ENCODE data around the gene SPTB.

SPTB gene

GRCh38 chr14:64885559-64885958 is 5.9 kb upstream of the SPTB start:
- DNase-seq (ENCODE audit: low spot score) = no peak

- peak; percentile 41 for DNase-seq (ENCODE audit: low spot score)
Observed at GRCh38 chr14:64880221-64881121, 764 bp upstream of the SPTB start.

GRCh38 chr14:64878837-64879634 is 671 bp downstream of the SPTB start:
- no peak for DNase-seq (ENCODE audit: low spot score)

- no peak for DNase-seq (ENCODE audit: low spot score)
Observed at GRCh38 chr14:64877846-64878245, 1.9 kb downstream of the SPTB start.

GRCh38 chr14:64875350-64875749 is 4.4 kb downstream of the SPTB start:
- no peak for DNase-seq (ENCODE audit: low spot score)

- DNase-seq (ENCODE audit: low spot score) = no peak
Observed at GRCh38 chr14:64873506-64874219, 6.0 kb downstream of the SPTB start.

- DNase-seq (ENCODE audit: low spot score) = no peak
Observed at GRCh38 chr14:64871344-64871743, 8.4 kb downstream of the SPTB start.

GRCh38 chr14:64870160-64870559 is 9.5 kb downstream of the SPTB start:
- DNase-seq (ENCODE audit: low spot score) = peak; percentile 6

- DNase-seq (ENCODE audit: low spot score) = no peak
Observed at GRCh38 chr14:64868841-64869240, 10.9 kb downstream of the SPTB start.

- DNase-seq (ENCODE audit: low spot score) = no peak
Observed at GRCh38 chr14:64868379-64868778, 11.3 kb downstream of the SPTB start.

- no peak for DNase-seq (ENCODE audit: low spot score)
Observed at GRCh38 chr14:64867182-64867581, 12.5 kb downstream of the SPTB start.

GRCh38 chr14:64865992-64866391 is 13.7 kb downstream of the SPTB start:
- DNase-seq (ENCODE audit: low spot score) = no peak

GRCh38 chr14:64865109-64865508 is 14.6 kb downstream of the SPTB start:
- no peak for DNase-seq (ENCODE audit: low spot score)

GRCh38 chr14:64864258-64864657 is 15.4 kb downstream of the SPTB start:
- DNase-seq (ENCODE audit: low spot score) = no peak

- no peak for DNase-seq (ENCODE audit: low spot score)
Observed at GRCh38 chr14:64861916-64862315, 17.8 kb downstream of the SPTB start.

GRCh38 chr14:64860039-64860438 is 19.7 kb downstream of the SPTB start:
- no peak for DNase-seq (ENCODE audit: low spot score)

GRCh38 chr14:64857979-64858744 is 21.5 kb downstream of the SPTB start:
- DNase-seq (ENCODE audit: low spot score) = no peak

GRCh38 chr14:64856529-64857445 is 22.9 kb downstream of the SPTB start:
- no peak for DNase-seq (ENCODE audit: low spot score)

GRCh38 chr14:64855721-64856528 is 23.8 kb downstream of the SPTB start:
- DNase-seq (ENCODE audit: low spot score) = no peak

All from NAMALWA (cell line).